Activated CD8-positive, alpha-beta memory T cell treated with anti-CD3 and anti-CD28 coated beads, Interleukin-2, amount 50 U/mL, for 1 hour (primary cell): Measurements from ENCODE around the gene LGMN.

Experiments
- DNase-seq: peaks from one replicate; pipeline ENCODE4 v3.0.0-alpha.2; 2020; ENCODE audit errors: extremely low read depth

Gene LGMN

DNA sequence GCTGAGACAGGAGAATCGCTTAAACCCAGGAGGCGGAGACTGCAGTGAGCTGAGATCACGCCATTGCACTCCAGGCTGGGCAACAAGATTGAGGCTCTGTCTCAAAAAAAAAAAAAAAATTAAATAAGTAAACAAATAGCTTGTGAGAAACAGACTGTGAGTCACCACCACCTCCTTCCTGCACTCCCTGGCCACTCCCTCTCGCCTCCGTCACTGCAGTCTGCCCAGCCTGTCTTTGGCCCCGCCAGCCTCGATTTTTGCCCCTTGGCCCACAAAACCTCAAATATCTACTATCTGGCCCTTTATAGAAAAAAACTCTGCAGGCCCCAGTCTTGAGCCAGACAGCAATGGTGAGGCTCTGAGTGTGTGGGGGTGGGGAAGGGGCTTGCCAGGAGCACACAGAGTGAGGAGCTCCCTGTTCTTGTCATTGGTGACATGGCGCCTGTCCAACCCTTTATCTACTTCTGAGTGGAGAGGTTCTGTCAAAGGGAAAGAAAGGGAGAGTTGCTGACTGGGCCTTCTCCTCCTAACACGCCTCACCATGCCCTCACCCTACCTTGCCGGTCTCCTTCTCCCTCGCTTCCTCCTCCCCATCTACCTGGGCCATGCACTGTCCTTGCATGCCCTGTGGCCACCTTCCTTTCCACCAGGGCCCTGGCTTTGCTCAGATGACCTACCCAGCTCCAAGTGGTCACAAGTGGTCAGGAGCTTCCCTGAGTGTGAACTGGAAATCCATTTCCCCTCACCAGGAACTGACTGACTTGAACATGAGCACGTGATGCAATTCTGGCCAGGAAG is 22.1 kb downstream of the LGMN start:
- no peak for DNase-seq

DNA sequence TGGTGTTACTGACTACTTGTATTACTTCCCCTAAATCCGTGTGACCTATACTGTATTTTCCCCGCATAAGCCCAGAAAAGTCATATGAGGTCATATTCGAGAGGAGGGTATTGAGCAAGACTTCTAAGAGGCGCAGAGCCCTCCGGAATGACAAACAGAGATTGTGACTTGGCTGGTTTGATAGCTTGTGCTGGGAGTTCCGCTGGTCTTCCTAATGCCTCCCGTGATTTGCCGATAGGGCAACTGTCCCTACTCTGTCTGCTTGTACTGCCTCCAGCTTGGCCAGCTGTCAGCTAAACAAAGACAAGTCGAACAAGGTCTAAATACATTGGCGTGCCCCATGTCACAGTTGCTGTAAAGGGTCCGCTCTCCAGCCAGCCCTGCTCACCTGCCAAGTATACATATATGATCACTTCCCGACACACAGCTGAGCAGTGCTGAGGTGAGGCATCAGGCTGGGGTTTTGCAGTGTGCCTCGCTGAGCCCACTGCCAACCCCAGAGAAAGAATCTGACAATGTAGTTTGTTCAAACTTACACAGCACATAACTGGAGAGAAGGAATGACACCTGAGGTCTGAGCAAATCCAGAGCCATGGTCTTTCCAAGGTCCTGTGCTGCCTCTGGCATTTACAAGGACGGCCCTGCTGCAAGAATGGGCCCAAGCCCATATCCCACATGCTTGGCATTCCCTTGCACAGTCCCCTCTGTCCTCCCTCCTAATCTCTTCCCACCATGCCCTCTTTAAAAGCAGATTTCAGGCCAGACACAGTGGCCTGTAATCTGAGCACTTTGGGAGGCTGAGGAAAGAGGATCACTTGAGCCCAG is 23.7 kb downstream of the LGMN start:
- no peak for DNase-seq

DNA sequence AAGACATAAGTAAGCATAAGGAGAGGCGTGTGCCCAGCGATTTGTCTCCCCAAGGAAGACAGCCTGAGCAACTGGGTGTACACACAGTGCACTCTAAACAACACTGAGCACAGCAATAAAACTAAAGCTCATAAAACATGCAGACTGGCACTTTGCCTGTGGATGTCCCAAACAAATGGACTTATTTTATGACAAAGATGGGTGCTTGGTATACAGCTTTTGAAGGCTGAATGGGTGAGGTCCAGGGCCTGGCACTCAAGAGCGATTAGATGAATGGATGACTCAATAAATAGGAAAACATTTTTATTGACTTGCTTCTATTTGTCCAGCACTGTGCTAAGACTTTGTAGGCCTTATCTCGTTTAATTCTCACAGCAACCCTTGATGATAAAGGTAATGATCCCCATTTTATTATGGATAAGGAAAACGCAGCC is 28.5 kb downstream of the LGMN start:
- DNase-seq, result no peak

DNA sequence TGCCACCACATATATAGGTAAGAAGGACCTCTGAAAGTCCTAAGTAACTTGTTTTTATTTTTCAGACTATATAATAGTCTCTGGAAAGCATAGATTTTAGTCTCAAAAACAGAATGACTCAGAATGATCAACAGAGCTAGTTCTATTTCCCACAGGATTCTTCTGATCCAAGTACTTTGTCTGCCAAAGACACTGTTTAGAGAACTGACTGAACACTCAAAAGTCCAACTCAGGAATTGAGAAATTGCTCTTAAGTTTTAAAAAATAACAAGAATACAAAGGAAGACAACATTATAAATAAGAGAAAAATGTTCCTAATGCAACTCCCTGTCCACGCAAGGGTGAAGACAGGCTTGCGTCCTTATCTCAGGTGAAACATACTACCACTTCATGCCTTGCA is 29.0 kb downstream of the LGMN start:
- DNase-seq, result no peak

DNA sequence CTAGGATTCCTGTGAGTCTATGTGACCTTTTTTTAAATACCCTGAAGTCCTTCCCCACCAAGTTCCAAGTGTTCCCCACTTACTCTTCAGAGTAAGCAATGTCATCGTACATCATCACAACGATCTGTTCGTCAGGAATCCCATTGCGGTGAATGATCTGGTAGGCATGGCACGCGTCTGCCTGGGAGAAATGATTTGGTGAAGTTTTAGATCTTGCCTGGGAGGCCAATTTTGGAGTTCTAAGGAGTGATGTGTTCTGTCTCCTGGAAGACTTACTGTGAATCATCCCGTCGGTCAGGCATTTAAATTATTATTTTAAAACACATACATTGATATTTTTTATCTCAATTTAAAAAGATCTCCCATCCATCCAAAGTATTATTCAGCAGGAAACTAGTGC is 29.8 kb downstream of the LGMN start:
- no peak for DNase-seq

DNA sequence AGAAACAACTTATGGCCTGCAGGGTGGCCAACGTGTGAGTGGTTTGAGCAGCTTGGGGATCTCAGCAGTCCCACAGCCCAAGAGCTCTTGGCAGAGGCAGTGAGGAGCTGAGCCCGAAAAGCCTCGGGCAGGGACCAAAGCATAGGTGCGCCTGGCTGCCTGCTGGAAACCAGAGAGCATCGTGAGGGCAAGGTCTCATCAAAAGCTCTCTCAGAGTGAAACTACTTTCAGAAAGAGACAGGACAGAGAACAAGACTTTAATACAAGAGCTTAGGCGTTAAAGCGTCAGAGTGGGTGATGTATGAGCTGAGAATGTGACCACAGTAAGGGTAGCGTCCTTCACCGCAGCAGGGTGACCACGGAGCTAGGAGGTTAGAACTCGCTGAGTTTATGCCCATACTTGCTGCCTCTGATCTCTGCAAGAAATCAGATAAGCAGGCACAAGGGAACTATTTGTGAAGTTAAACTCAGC is 30.8 kb downstream of the LGMN start:
- no peak for DNase-seq

DNA sequence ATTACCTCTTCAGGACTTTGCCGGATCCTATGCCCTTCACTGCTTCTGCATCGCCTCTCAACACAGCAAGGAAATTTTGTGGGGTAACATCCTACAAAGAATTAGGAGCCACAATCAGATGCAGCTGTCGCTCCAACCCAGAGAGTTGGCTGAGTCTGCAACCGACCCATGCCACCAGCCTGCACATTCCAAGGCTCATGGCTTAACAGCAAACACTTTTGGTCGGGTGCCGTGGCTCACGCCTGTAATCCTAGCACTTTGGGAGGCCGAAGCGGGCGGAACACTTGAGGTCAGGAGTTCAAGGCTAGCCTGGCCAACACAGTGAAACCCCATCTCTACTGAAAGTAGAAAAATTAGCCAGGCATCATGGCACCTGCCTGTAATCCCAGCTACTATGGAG is 32.3 kb downstream of the LGMN start:
- no peak for DNase-seq

DNA sequence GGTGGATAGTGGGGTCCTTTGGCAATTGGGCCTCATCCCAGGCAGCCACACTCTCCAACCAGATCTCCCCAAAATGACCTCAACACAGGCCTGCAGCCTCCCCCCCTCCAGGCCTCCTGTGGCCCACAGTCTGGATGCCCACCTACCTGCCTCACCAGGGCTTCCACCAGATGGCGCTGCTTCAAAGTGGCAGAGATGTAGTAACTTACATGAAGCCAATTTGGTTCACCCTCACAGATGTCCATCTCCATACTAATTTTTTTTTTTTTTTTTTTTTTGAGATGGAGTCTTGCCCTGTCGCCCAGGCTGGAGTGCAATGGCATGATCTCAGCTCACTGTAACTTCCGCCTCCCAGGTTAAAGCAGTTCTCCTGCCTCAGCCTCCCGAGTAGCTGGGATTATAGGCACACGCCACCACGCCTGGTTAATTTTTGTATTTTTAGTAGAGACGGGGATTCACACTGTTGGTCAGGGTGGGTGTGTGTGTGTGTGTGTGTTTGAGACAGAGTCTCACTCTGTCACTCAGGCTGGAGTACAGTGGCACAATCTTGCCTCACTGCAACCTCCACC is 33.6 kb downstream of the LGMN start:
- peak; percentile 51 for DNase-seq

DNA sequence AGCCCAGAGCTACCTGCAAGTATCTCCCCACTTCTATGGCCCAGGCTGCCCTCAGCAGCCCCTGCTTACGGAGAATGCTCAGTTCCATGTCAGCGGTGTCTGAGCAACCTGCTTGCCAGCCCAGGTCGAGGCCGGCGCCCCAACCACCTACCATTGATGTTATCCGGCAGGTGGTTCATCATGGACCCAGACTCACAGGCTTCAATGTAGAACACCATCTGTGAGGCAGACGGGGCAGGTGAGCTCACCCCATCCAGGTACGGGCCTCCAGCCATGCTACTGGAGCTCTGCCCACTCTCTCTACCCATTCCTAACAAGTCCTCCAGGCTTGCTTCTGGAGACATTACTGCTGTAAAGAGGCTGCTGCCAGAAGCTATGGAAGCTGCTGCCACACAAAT is 35.8 kb downstream of the LGMN start:
- no peak for DNase-seq

DNA sequence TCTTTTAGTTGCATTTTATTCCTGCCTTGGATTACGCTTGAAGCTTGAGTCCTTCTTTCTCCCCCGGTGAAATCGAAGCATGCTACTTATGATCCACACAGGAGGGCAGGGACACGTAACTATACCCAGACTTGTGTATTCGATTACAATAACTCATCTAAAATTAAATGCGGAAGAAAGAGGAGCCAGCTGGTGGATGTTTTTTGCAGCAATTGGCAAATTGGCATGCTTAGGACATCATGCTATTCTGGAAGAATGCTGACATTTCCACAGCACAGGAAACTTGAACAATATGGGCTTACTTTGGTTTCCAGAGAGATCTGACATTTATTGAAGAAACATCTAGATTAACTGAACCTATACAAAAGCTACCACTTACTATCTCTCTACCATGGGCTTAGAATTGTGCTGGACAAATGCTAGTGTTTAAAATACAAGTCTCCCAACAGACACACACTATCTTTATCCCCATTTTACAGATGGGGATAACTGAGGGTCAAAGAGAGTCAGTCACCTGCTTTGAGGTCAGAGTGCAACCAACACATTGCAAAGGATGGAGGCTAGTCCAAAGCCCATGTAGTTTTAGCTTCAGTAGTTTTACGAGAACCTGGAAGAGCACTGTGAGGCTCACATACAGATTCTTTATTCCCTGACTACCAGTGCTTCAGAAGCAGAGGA is 36.3 kb downstream of the LGMN start:
- DNase-seq, result no peak

DNA sequence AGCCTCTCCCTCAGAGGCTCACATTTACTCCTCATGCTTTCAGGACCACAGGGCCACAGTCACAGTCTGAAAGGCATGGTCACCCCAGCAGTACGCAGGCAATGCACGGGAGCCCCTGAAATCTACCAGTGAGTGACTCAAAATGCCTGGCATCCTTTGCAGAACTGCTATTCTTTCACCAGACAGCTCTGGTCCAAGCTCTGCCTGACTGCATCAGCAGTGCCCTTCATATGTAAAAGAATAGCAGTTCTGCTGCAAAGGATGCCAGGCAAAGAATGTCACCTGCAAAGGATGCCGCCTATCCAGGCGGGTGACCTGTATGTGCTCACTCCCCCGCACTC is 38.5 kb downstream of the LGMN start:
- no peak for DNase-seq

DNA sequence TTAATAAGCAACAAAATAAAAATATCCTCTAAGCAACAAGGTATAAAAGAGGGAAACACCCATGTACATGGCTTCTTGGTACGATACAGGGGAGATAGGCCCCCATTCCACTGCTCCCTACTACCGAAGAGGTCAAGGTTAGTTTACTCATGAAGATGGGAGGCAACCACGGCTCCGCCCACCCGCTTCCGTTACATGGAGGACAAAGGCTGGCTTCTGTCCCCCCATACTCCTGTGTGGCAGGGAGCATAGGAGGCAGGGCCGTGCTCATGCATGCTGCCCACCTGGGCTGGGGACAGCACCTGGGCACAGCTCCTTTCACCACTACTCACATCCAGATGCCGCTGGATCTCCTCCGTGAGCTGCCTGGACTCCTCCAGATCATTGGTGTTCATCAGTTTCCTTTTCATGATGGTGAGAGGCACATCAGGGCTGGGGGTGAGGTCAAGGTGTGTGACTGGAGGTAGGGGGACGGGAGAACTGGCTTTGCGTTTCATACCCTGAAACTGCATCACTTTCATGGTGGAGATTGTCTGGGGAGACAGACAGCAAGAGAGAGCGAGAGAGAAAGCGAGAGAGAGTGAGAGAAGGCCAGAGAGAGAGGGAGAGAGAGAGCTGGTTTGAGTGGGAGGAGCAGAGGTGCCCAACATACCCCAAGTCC is 39.0 kb downstream of the LGMN start:
- DNase-seq, result no peak

DNA sequence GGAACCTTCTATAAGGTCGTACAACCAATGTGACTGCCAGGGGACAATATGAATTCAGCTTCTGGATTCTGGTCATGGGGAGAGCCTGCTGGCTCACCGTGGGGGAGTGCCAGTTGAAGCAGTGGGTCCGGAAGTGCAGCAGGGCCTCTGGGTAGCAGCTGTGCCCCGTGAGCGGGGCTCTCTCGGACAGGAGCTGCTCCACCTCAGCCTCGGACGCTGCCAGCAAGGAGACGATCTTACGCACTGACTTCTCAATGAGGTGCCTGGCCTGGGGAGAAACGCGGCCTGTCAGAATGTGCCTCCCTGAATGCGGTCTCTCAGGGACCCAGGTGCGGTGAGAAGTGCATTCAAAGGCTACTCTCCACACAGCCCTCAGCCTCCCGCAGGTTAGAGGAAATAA is 42.0 kb downstream of the LGMN start:
- no peak for DNase-seq

DNA sequence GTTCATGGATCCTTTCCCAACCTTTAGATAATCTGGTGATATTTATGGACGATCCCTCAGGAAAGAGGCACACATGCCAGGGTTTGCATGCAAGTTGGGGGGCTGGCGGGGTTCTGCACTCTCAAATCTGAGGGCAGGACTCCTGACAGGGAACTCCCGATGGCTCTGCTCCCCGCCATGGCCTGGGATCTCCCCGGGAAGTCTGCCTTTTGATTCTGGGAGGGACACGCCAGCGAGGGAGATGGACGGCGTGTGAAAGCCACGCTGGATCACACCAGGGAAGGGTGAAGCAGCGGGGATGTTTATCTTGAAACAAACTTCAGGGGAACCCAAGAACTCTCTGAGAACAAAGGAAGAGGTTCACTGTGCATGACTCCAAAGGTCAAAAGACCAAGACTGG is 43.6 kb downstream of the LGMN start:
- no peak for DNase-seq

DNA sequence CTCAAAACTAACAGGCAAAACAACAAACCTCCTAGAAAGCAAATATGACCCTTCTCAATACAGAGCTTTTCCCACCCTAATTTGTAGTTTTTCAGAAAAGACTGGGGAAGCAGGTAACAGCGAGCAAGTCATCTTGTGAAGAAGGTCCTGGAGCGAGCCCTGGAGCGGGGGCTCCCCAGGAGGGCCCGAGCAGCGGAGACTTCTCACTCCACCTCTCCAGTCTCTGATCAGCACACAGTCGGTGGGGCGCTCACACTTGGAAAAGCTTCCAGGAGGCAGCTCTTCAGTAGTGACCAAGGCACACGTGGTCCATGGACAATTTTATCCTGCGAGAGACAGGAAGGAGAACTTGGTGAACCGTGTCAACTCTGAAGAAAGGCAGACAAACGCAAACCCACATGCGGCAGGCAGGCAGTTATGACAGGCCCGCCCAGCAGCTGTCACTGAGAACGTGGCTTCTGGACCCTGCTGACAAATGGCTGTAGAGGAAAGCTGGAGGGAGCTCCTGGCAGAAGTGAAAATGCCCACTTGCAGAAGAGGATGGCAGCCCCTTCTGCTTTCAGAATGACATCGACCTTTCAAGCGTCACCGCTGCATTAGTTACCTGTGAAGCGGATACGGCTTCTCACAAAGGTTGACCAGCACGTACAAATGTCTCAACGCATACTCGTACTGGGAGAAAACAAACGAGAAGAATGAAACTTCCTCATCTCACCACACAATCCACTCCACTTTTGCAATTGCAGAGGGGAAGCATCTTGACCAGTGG is 44.2 kb downstream of the LGMN start:
- no peak for DNase-seq

DNA sequence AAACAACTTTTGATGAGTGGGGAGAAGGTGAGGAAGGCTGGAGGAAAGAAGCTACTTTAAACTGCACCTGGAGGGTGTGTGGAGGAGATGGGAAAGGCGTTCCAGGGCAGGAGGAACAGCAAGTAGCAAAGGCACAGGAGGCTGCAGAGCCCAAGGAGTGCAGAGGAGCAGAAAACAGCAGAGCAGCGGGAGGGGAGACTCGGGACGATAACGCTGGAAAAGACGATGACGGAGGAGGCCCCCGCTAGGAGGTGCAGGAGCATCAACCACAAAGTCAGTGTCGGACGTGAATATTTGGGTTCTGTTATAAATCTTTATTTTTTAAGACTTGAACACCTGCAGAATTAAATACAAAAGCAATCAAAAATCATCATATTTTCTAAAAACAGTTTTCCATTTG is 44.9 kb downstream of the LGMN start:
- DNase-seq, result no peak

DNA sequence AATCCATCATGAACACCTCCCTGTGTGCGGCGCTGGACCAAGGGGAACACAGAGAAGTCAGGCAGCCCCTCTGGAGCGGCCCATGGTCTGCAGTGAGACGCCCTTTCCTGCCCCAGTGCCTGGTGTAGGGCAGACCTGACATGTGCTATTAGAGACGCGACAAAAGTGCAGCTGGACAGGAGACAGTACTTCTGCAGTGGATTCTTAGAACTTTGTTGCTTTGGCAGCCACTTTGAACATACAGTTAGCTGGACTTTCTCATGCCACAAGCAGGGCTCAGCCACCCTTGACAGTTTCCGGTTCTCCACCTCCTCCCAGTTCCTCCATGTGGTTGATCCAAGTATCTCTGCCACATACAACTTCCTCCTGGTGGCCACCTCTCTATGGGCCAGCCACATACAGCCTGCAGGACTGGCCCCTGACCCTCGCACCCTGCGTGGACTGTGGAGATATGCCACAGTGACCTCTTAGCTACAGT is 45.9 kb downstream of the LGMN start:
- DNase-seq, result no peak

DNA sequence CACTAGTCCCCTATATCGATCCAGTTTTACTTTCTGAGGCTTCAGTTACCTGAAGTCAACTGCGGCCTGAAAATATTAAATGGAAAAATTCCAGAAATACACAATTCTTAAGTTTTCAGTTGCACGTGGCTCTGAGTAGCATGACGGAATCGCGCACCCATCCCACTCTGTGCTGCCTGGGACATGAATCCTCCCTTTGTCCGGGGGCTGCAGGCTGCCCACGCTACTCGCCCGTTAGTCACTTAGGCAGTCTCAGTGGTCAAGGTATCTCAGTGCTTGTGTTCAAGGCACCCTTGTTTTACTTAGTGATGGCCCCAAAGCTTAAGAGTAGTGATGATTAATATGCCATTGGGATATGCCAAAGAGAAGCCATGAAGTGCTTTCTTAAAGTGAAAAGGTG is 46.6 kb downstream of the LGMN start:
- DNase-seq, result no peak

DNA sequence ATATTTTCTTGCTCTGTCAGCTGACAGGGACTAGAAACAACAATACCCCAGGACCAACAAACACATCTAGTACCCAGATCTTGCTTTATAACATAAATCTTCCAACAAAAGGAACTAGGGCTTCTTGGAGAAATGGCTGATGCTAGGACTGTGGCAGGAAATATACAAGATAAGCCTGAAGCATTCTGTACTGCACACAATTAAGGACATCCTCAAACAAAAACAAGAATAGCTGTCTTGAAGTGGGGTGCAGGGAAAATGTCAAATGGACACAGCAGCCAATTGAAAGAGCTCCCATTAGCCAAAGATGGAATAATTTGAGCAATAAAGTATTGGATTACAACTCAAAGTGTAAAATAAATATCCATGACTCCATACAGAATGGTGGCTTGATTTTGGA is 50.0 kb downstream of the LGMN start:
- no peak for DNase-seq

DNA sequence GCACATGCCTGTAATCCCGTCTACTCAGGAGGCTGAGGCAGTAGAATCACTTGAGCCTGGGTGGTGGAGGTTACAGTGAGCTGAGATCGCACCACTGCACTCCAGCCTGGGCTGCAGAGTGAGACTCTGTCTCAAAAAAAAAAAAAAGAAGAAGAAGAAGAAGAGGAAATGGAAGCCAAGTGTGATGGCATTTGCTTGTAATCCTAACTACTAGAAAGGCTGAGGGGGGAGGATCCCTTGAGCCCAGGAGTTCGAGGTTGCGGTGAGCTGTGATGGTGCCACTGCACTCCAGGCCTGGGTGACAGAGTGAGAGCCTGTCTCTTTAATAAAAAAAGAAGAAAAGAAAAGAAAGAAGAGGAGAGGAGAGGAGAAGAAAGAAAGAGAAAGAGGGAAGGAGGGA is 52.1 kb downstream of the LGMN start:
- no peak for DNase-seq

DNA sequence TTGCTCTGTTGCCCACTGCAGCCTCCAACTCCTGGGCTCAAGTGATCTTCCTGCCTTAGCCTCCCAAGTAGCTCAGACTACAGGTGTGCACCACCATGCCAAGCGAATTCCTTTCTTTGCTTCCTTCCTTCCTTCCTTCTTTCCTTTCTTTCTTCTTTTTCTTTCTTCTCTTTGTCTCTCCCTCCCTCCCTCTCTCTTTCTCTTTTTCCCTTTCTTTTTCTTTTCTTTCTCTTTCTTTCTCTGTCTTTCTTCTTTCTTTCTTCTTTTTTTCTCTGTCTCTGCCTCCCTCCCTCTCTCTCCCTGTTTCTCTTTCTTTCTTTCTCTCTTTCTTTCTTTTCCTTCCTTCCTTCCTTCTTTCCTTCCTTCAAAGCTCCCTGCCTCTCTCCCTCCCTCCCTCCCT is 52.9 kb downstream of the LGMN start:
- no peak for DNase-seq
